Glomerular endothelial cell (primary cell): ENCODE measurements around the gene CREB3L1. TPM values are rescaled to one million over a fixed set of nuclear protein-coding genes. Genes with fewer than 3 reads are reported as not detected.

ENCODE experiments used
- DNase-seq: peaks from one replicate; pipeline ENCODE4 v3.0.0-alpha.2; 2011; ENCODE audit warnings: low read depth, low spot score; ENCODE audit errors: extremely low read depth
- total RNA-seq: library from RNA; depleted of rRNA; stranded (reverse); fragments of >200 nt; gene quantifications from 2 replicates; pipeline ENCODE4 v1.2.3, GENCODE V29; 2015

CREB3L1 gene
- total RNA-seq = 6.3 and 23.4 TPM in 2 replicates

GRCh38 chr11:46277622-46278386 is at the start of gene CREB3L1:
Gene CREB3L1, plus strand, starts transcription at chr11:46277662. Its CDS starts 450 bp downstream, at chr11:46278112.
- no peak for DNase-seq

- no peak for DNase-seq
These were observed 48.2 kb upstream of the CREB3L1 start for GRCh38 chr11:46229230-46229629.

GRCh38 chr11:46234311-46234710 is 43.2 kb upstream of the CREB3L1 start:
- DNase-seq = no peak

- DNase-seq = no peak
These were observed 41.4 kb upstream of the CREB3L1 start for GRCh38 chr11:46235777-46236688.

GRCh38 chr11:46236918-46237247 is 40.6 kb upstream of the CREB3L1 start:
- no peak for DNase-seq

- DNase-seq = no peak
These were observed 40.0 kb upstream of the CREB3L1 start for GRCh38 chr11:46237248-46238077.

GRCh38 chr11:46238078-46238966 is 39.1 kb upstream of the CREB3L1 start:
- no peak for DNase-seq

GRCh38 chr11:46238967-46239800 is 38.3 kb upstream of the CREB3L1 start:
- DNase-seq = no peak

GRCh38 chr11:46239801-46240061 is 37.7 kb upstream of the CREB3L1 start:
- no peak for DNase-seq

- DNase-seq = no peak
These were observed 37.1 kb upstream of the CREB3L1 start for GRCh38 chr11:46240371-46240770.

GRCh38 chr11:46240861-46241260 is 36.6 kb upstream of the CREB3L1 start:
- no peak for DNase-seq

- no peak for DNase-seq
These were observed 35.2 kb upstream of the CREB3L1 start for GRCh38 chr11:46242041-46242951.

GRCh38 chr11:46242952-46243795 is 34.3 kb upstream of the CREB3L1 start:
- DNase-seq = no peak

- no peak for DNase-seq
These were observed 33.7 kb upstream of the CREB3L1 start for GRCh38 chr11:46243796-46244109.

- DNase-seq = no peak
These were observed 30.9 kb upstream of the CREB3L1 start for GRCh38 chr11:46246521-46246920.

GRCh38 chr11:46247090-46247489 is 30.4 kb upstream of the CREB3L1 start:
- no peak for DNase-seq

GRCh38 chr11:46247659-46248058 is 29.8 kb upstream of the CREB3L1 start:
- no peak for DNase-seq
